A673 (cell line): Measurements from ENCODE around the gene SUGP2. TPM values are rescaled to one million over a fixed set of nuclear protein-coding genes. Genes with fewer than 3 reads are reported as not detected.

Experiments used
- BruUV-seq: library from RNA; stranded (reverse); fragments of 400-500 nt; replicated peaks from 2 replicates; lab custom pipeline; 2021; lab: Mats Ljungman, UMichigan
- CTCF ChIA-PET: fragments of 300-600 bp; sonication (Branson Sonifier 250); formaldehyde crosslinking; loops from one replicate; lab custom pipeline; 2022; ENCODE audit warnings: antibody characterized with exemption; lab: Charles Lee
- POLR2A ChIA-PET: fragments of 300-600 bp; sonication (Branson Sonifier 250); formaldehyde crosslinking; loops from one replicate; lab custom pipeline; 2022; ENCODE audit warnings: antibody characterized with exemption; ENCODE audit not compliant: low non-redundant PET; lab: Charles Lee
- DNase-seq: peaks from one replicate; pipeline ENCODE4 v3.0.0-alpha.2; 2015; ENCODE audit warnings: low spot score
- H3K27ac ChIP-seq: fragments of 200-600 bp; sonication (generic); 2 replicates; pipeline ENCODE4 v1.5.1; 2016; ENCODE audit warnings: mixed run types, low read depth, mild to moderate bottlenecking, mixed read lengths, antibody characterized with exemption, low read length; ENCODE audit not compliant: poor library complexity, severe bottlenecking
- H3K27me3 ChIP-seq: fragments of 200-600 bp; sonication (generic); replicated peaks from 2 replicates; pipeline ENCODE4 v1.6.1; 2017; ENCODE audit warnings: mixed run types, low read depth, mild to moderate bottlenecking, mixed read lengths, antibody characterized with exemption, low read length; ENCODE audit not compliant: insufficient read depth, poor library complexity
- H3K36me3 ChIP-seq: fragments of 200-600 bp; sonication (generic); 2 replicates; pipeline ENCODE4 v1.6.1; 2016; ENCODE audit warnings: mixed run types, mild to moderate bottlenecking, mixed read lengths, antibody characterized with exemption, low read length; ENCODE audit not compliant: insufficient read depth, poor library complexity, severe bottlenecking
- H3K4me1 ChIP-seq: fragments of 200-600 bp; sonication (generic); 2 replicates; pipeline ENCODE4 v1.6.1; 2017; ENCODE audit warnings: mixed run types, mild to moderate bottlenecking, mixed read lengths, antibody characterized with exemption, low read length; ENCODE audit not compliant: insufficient read depth, poor library complexity, severe bottlenecking
- H3K4me3 ChIP-seq: fragments of 200-600 bp; sonication (generic); 2 replicates; pipeline ENCODE4 v1.5.1; 2016; ENCODE audit warnings: low read depth, mixed run types, mild to moderate bottlenecking, mixed read lengths, low read length; ENCODE audit not compliant: poor library complexity, severe bottlenecking
- H3K9me3 ChIP-seq: fragments of 200-600 bp; sonication (generic); 2 replicates; pipeline ENCODE4 v1.6.1; 2016; ENCODE audit warnings: mixed run types, low read depth, mild to moderate bottlenecking, mixed read lengths, antibody characterized with exemption, low read length; ENCODE audit not compliant: poor library complexity, severe bottlenecking
- CTCF ChIP-seq: fragments of 300-800, 200-600 bp; sonication (generic); conservative IDR thresholded peaks from 2 replicates; pipeline ENCODE4 v1.5.1; 2017; ENCODE audit warnings: low read depth, mild to moderate bottlenecking, antibody characterized with exemption, low read length, moderate library complexity, mixed read lengths
- EZH2 ChIP-seq: fragments of 200-600 bp; sonication (generic); IDR thresholded peaks from 2 replicates; pipeline ENCODE4 v1.6.1; 2017; ENCODE audit warnings: borderline replicate concordance, low read depth, mild to moderate bottlenecking, mixed read lengths, antibody characterized with exemption, low read length; ENCODE audit not compliant: poor library complexity, severe bottlenecking
- intact Hi-C: fragments of 100-400 bp; cut with micrococcal nuclease; formaldehyde crosslinking; loops from one replicate; pipeline ENCODE4 v1.10.0; 2022; ENCODE audit not compliant: unreplicated experiment
- total RNA-seq: library from RNA; stranded (reverse); gene quantifications from 2 replicates; pipeline ENCODE4 v1.2.3, GENCODE V29; 2021

Gene SUGP2
- total RNA-seq, 1 experiment from 2014 or later: 120 TPM

GRCh38 chr19:18964121-18964520 lies 69.2 kb downstream of the SUGP2 start:
- intact Hi-C loops: no loop called here

GRCh38 chr19:18961767-18962620 lies 71.3 kb downstream of the SUGP2 start:
- ChIA-PET POLR2A (no interaction called here), CTCF (no interaction called here)
- Histone ChIP-seq H3K27me3 (no peaks in the 10 kb centered on the region), H3K4me3 (no peak overlapping the region), H3K27ac (no peak overlapping the region), H3K4me1 (no peaks in the 10 kb centered on the region), H3K36me3 (no peaks in the 10 kb centered on the region), H3K9me3 (no peaks in the 10 kb centered on the region)
- DNase-seq: no peak
- intact Hi-C loops: no loop called here
- TF ChIP-seq EZH2 (no peak), CTCF (no peak)
- BruUV-seq: no TSS peak

More at GRCh38 chr19:18964121-18964520, 69.2 kb downstream of the SUGP2 start:
- Histone ChIP-seq H3K9me3 (no peaks in the 10 kb centered on the region), H3K27ac (no peak overlapping the region), H3K36me3 (no peaks in the 10 kb centered on the region), H3K27me3 (no peaks in the 10 kb centered on the region), H3K4me1 (peaks cover 5% of the 10 kb centered on the region), H3K4me3 (no peak overlapping the region)
- no peak for TF ChIP-seq EZH2
- TF ChIP-seq CTCF: no peak
- ChIA-PET CTCF (no interaction called here), POLR2A (no interaction called here)
- DNase-seq: no peak
- no TSS peak for BruUV-seq

GRCh38 chr19:18960370-18960769 lies 72.9 kb downstream of the SUGP2 start:
- no peak for DNase-seq
- ChIA-PET CTCF (interaction anchor here (0.7 kb wide), 1 partner anchor 40 kb away, joined by 4 read pairs; no protein-coding TSS in a partner anchor), POLR2A (no interaction called here)
- no TSS peak for BruUV-seq
- no peak overlapping the region for H3K4me3 ChIP-seq
- intact Hi-C loops: no loop called here
- H3K27ac ChIP-seq: no peak overlapping the region
- no peaks in the 10 kb centered on the region for H3K36me3 ChIP-seq
- H3K4me1 ChIP-seq: no peaks in the 10 kb centered on the region
- no peaks in the 10 kb centered on the region for H3K9me3 ChIP-seq
- H3K27me3 ChIP-seq: no peaks in the 10 kb centered on the region
- TF ChIP-seq CTCF (no peak), EZH2 (no peak)
